NCI-H524 (cell line): ENCODE data around the gene ZNF74.
"Not testable (repeated sequence)": the region's sequence is repeated elsewhere in the genome, so short reads cannot be mapped to it uniquely, and the experiment has no call there.

Experiments
- DNase-seq, 2 experiments: peaks; one replicate each; lab custom pipeline; 2025; lab: John Stamatoyannopoulos, UW

The ZNF74 gene

GRCh38 chr22:20446383-20446970 lies 52.5 kb downstream of the ZNF74 start:
- DNase-seq: no peak

- DNase-seq: no peak
Measured at GRCh38 chr22:20448630-20449029, 54.7 kb downstream of the ZNF74 start.

- DNase-seq: no peak
Measured at GRCh38 chr22:20449819-20450550, 56.0 kb downstream of the ZNF74 start.

GRCh38 chr22:20450551-20450906 lies 56.6 kb downstream of the ZNF74 start:
- DNase-seq: no peak

DNA sequence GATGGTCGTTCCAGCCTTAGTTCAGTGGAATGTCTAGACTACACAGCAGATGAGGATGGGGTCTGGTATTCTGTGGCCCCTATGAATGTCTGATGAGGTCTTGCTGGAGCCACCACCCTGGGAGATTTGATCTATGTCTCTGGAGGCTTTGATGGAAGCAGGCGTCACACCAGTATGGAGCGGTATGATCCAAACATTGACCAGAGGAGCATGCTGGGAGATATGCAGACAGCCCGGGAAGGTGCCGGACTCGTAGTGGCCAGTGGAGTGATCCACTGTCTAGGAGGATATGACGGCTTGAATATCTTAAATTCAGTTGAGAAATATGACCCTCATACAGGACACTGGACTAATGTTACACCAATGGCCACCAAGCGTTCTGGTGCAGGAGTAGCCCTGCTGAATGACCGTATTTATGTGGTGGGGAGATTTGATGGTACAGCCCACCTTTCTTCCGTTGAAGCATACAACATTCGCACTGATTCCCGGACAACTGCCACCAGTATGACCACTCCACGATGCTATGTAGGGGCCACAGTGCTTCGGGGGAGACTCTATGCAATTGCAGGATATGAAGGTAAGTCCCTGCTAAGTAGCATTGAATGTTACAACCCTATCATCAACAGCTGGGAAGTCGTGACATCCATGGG lies 57.3 kb downstream of the ZNF74 start:
- not testable (repeated sequence) for DNase-seq

DNA sequence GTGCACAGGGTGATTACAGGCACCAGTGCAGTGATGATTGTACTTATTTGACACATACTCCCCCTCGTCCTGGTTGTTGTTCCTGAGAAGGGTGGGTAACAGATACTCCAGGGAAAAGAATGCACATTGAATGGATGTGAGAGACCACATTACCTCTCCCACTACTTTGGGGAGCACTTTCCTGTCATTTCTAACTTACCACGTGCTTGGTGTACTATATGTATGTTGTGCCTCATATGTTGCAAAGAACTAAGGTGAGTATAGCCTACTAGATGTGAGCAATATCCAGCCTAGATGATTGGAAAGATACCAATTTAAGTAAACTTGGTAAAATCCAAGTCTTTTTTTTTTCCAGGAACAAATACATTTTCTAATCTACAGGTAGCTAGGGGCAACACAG lies 58.0 kb downstream of the ZNF74 start:
- no peak for DNase-seq

- no peak for DNase-seq
Measured at GRCh38 chr22:20453222-20453621, 59.3 kb downstream of the ZNF74 start.

DNA sequence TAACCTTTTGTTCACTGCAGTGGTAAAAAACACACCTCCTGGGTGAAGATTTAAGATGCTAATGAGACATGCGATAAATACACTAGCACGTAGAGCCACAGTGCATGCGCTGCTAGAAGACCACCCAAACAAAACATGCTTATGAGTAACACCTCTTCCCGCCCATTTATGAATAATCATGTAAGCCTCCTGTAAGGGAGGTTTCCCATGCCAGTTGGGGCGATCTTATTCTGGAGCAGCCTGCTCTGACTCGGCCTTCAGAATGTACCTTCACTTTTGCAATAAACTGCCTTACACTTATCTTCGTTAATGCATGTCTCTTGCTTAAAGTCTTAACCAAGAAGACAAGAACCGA lies 61.7 kb downstream of the ZNF74 start:
- no peak for DNase-seq

- DNase-seq: peak; percentile 48 to 80
Measured at GRCh38 chr22:20456064-20456721, 62.2 kb downstream of the ZNF74 start.

- DNase-seq: no peak
Measured at GRCh38 chr22:20456722-20457076, 62.7 kb downstream of the ZNF74 start.

DNA sequence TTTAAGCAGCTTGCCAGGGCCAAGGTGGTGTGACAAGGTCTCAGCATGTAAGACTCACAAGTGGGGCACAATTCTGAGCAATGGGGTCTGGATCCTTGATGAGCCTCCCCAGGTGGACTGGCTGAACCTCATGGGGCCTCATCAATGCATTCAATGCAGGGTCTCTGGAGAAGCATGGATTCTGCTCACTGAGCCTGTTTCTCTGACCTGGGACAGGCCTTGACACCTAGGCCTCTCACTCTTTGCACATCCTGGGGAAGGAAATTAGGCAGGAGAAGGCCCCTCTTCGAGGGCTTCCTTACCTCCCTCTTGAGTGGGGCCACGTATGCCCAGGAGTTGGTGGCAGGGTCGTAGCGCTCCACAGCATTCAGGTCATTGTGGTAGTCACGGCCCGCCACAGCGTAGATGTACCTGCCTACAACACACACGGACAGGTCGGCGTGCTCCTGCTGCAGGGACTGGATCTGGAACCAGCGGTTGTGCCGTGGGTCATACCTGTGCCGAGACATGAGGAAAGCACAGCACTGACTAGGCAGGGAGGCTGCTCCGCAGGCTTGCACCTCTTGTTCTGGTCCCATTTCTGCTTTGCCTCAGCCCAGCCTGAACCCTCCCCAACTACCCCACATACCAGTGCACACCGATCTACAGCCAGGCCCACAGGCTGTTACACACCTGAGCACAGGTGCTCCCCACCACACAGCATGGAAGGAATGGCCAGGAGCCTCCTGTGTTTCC lies 63.7 kb downstream of the ZNF74 start:
- no peak for DNase-seq
